GM21825 (cell line): ENCODE results near the gene SLC35A4.
A peak's percentile ranks its signal among the peaks of the same experiment; 100 is the strongest.
"Not testable (repeated sequence)": the region's sequence is repeated elsewhere in the genome, so short reads cannot be mapped to it uniquely, and the experiment has no call there.

Experiments
- ATAC-seq: cut with Tn5 transposase; IDR thresholded peaks from one replicate; pipeline ENCODE4 v1.9.1; 2021; ENCODE audit warnings: mild to moderate bottlenecking, moderate library complexity; ENCODE audit not compliant: unreplicated experiment

Gene SLC35A4

DNA sequence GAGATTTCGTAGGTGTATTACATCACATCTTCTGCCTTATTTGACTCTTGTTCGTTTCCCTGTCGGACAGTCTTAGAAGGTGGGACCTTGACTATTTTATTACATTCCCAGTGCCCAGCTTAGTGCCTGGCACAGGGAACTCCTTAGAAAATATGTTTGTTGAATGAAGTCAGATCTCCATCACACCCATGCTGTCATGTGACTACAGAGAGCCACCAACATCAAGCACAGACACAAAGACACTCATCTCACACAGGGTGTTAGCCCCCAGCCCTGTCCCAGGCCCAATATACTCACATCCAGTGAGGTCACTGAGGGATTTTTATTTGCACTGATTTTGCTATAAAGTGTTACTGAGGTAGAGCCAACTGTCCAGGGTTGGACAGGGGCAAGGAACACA, 6.7 kb upstream of the SLC35A4 start:
- no peak for ATAC-seq

DNA sequence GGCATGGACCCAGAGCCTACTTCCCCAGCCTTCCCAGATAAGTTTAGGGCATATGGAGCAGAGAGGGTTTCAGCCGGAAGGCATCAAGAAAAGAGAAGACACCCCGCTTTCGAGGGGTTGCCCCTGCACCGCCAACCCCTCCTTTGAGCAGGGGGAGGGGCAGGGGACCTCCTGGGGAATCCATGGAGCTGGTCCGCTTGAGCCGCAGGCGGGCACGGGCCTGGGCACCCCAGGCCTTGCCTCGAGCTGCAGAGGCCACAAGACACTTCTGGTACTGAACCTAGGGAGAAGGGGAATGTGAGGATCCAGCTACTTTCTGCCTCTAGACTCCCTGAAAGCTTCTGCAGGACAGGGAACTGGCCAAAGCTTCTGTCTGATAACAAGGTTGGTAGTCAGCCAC, 6.1 kb upstream of the SLC35A4 start:
- no peak for ATAC-seq

DNA sequence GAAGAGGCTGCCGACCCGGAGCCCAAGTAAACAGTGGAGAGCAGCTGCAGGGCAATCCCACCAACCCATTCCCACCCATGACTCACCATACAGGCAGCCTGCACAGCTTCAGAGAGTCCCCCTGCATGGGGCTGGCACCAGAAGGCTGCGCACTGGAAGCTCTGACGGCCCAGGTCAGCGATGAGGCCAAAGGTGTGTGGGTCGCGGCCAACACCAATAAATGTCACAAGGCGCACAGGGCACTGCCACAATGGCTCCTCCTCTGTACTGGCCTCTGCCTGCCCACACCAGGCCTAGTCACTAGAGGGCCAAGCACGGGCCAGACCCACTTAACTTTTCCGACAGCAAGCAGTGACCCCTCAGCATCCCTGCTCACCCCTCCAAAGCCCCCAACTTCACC, 4.4 kb upstream of the SLC35A4 start:
- ATAC-seq: no peak

DNA sequence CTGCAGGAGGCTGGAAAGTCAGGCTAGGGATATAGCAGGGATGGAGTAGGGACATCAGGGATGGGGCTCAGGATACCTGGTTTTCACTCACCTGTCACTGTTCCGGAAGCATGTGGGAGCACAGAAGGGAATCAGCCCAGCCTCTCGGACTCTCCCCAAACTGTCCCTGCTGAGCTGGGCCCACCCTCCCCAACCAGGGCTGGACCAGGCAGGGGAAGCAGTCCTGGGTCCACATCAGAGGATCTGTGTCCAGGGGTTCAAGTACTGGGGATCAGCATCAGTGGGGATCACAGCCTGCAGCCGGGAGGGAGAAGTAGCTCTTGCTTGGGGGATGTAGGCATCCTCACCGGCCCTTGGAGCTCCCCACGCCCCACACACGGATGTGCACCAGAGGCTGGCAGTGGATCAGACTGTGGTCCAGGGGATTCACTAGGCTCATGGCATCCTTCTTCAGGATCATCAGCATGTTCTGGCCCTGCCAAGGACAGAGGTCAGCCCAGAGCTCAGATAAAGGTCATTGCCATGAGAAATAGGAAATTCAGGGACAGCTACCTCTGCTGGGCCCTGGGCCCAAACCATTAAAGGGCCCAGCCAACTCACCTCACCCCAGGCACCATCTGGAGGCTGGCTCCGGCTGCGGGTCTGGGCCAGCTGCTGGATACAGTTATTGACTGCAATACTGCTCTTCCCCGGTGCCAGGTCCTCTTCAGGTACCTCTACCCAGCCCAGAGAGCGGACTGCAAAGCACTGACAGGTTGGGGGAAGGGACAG, 2.7 kb upstream of the SLC35A4 start:
- ATAC-seq: no peak

DNA sequence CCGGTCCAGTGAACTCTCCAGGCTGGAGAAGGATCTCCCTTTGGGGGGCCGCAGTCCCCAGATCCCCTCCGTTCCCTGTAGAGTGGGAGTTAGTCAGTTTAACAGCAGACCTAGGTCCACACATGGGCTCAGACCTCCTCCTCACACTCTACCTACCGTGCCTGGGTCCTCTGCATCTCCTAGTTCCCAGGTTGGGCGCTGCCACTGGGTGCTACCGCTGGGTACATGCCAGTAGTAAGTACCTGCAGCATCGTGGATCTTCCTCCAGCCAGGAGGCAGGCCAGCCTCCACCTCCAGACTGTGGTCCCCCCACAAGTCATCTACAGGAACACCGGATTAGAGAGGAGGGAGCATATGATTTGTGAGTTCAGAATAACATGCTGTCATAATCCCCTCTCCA, 1.0 kb upstream of the SLC35A4 start:
- ATAC-seq: no peak

DNA sequence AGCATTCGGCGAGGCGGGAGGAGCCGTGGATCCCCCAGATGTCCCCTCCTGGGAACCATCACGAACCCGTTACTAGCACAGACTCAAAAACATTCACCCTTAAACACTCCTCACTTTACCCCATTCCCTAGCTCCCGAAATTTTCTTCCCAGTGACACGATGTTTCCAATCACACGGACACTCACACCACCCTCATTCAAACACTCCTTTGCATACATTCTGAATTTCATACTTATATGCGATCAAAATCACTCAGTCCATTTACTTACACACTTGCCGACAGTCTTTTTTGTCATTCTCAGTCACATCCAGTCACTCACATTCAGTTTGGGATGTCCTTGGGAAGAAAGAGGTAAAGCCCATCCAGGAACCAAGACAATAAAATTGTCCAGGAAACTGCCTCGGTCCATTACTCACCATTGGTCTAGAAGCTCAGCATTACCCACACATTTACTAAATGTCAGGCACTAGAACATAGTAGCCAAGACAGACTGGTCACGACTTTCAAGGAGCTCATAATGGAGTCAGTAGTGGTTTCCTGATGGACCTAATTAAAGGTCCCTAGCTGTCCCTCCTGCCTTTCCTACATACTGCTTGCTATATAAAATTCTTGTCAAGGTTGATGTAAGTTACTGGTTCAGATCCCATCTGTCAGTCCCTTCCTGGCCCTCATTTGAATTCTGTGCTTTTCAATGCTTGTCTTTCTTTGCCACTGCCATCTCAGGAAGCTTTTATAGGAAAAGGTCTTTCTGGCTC, 574 bp downstream of the SLC35A4 start:
- peak; percentile 0 for ATAC-seq

DNA sequence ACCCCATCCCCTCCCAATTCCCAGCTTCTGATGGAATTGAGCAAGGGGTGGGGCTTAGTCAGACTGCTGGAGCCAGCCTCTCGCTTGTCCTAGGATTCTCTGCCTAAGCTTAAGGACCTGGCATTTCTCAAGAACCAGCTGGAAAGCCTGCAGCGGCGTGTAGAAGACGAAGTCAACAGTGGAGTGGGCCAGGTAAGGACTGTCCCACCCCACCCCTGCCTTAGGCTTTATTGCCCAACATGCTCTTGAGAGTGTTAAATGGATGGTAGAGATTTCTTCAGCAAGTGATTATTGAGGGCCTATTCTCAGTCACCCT, 1.1 kb downstream of the SLC35A4 start:
- no peak for ATAC-seq

DNA sequence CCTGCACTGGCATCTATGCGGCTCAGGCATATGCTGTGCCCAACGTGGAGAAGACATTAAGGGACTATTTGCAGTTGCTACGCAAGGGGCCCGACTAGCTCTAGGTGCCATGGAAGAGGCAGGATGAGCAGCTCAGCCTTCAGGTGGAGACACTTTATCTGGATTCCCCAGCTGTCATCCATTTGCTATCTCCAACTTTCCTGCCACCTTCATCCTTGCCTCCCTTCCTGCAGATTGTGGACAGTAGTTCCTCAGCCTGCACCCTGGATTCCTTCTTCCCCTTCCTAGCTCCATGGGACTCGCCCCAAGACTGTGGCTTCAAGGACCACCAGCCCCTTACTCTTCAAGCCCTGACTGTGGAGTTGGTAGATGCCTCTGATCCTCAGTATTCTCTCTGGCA, 2.0 kb downstream of the SLC35A4 start:
- ATAC-seq: no peak

DNA sequence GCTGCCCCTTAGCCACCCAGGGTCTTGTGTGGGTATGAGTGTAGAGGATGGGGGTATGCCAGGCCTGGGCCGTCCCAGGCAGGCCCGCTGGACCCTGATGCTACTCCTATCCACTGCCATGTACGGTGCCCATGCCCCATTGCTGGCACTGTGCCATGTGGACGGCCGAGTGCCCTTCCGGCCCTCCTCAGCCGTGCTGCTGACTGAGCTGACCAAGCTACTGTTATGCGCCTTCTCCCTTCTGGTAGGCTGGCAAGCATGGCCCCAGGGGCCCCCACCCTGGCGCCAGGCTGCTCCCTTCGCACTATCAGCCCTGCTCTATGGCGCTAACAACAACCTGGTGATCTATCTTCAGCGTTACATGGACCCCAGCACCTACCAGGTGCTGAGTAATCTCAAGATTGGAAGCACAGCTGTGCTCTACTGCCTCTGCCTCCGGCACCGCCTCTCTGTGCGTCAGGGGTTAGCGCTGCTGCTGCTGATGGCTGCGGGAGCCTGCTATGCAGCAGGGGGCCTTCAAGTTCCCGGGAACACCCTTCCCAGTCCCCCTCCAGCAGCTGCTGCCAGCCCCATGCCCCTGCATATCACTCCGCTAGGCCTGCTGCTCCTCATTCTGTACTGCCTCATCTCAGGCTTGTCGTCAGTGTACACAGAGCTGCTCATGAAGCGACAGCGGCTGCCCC, 2.6 kb downstream of the SLC35A4 start:
- ATAC-seq: no peak

DNA sequence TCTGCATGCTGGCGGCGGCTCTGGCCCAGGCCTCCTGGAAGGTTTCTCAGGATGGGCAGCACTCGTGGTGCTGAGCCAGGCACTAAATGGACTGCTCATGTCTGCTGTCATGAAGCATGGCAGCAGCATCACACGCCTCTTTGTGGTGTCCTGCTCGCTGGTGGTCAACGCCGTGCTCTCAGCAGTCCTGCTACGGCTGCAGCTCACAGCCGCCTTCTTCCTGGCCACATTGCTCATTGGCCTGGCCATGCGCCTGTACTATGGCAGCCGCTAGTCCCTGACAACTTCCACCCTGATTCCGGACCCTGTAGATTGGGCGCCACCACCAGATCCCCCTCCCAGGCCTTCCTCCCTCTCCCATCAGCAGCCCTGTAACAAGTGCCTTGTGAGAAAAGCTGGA, 3.2 kb downstream of the SLC35A4 start:
- no peak for ATAC-seq

DNA sequence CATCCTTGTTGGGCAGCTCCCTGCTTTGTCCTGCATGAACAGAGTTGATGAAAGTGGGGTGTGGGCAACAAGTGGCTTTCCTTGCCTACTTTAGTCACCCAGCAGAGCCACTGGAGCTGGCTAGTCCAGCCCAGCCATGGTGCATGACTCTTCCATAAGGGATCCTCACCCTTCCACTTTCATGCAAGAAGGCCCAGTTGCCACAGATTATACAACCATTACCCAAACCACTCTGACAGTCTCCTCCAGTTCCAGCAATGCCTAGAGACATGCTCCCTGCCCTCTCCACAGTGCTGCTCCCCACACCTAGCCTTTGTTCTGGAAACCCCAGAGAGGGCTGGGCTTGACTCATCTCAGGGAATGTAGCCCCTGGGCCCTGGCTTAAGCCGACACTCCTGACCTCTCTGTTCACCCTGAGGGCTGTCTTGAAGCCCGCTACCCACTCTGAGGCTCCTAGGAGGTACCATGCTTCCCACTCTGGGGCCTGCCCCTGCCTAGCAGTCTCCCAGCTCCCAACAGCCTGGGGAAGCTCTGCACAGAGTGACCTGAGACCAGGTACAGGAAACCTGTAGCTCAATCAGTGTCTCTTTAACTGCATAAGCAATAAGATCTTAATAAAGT, 3.9 kb downstream of the SLC35A4 start:
- no peak for ATAC-seq

DNA sequence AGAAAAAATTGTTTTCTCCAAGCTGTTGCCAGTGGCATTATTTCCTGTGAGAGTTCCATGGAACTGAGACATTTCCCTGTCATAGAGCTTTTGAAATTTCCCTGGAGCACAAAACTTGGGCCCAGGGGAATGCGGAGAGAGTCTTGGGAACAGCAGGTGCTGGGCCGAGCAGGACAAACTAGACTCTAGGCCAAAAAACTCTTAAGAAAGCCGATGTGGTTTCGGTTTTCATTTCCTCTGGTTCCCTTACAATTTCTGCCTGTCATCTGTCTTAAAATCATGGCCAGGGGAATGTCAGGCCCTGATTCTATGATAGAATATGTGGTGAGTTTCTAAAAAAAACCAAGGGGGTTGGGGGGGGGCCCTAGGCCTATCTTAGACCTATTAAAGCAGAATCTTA, 4.6 kb downstream of the SLC35A4 start:
- ATAC-seq: no peak

DNA sequence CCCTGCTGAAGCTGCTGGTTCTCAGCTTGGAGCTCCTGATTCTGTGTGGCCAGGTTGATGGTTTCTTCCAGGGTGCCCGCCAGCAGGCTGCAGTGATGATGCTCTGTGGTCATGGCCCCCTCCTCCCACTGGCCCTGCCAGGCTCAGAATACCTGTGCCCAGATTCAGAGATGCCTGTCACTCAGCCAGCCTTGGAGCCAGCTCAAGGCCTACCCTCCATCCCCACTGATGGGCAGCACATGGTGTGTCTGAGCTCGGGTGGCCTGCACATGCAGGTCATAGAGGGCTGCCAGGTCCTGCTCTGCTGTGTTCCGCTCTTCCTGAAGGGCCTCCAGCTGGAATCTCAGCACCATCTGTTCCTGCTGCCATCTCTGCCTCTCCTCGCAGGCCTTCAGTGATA, 5.4 kb downstream of the SLC35A4 start:
- ATAC-seq: no peak

DNA sequence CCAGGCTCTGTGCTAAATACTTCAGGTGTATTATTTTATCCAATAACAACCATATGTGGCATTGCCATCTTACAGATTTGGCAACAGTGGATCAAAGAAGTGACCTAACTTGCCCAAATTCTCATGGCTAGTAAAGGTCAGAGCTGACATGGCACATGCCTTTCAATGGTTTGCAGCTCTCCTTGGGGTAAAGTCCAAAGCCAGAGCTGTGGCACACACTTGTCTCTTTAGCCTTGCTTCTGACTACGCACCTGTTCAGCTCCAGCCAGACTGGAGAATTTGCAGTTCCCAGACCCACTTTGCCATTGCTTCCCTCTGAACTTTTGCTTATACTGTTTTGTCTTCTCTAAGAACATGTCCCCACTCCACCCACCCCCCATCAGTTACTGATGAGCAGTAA, 5.9 kb downstream of the SLC35A4 start:
- ATAC-seq: no peak

DNA sequence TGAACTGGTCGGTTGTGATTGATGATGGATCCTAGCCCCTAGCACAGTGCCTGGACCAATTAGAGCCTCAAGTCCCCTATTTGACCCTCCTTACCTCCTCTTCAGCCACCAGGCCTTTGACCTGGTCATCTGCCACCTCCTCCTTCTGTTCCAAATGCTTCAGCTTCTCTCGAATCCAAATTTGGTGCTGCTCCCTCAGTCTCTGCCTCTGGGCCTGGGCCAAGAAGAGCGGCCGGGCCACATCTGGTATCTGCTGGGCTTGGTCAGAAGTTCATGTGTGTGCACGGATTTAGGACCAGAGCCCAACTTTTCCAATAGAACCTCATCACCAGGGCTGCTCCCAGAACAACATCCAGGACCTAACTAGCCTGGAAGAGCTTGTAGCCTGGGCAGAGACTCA, 6.5 kb downstream of the SLC35A4 start:
- no peak for ATAC-seq

DNA sequence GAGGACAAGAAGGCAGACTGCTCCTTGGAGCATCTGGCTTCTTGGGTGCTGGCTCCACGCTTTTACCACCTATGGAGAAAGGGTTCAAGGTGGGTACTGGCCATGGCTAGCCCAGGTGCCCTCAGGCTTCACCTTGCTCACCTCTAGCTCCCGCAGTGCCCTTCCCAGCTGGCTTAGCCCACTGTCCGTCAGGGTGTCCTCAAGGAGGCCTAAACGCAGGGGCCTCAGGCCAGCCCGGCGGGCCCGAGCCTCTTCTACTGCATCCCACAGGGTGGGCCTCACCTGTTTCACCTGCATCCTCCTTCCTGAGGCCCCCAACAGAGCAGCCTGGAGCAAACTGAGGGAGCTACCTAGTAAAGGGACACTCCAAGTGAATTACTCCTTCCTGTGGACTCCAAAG, 9.1 kb downstream of the SLC35A4 start:
- no peak for ATAC-seq

DNA sequence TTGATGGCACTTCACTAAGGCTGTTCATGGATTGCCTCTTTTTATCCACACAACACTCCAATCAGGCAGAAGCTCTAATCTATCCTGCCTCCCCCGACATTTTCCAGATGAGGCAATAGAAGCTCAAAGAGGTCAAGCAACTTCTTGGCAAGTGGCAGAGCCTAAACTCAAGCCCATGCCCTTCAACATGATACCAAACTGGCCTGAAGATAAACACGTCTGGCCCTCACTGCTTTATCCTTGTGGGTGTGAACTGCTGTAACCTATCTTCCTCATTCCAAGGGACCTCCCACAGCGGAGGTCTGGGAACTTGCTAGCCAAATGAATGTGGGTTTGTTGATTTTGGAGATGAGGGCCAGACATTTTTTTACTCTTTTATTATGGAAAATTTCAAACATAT, 9.5 kb downstream of the SLC35A4 start:
- no peak for ATAC-seq

DNA sequence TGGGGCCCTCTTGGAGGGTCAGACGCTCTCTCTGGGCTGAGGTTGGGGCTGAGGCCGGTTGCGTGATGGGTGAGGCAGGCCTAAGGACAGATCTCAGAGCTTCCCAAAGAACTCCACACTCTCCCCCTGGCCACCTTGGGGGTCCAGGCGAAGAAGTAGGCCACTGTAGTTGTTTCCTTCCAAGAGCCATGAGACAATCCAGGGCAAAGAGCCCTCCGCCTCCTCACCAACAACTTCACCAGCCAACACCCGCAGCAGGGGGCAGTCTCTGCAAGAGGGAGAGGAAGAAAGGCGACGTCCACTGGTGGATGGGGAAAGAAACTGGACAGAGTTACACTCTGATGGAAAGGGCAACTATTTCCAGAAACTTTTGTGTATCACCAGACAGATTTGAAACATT, 10.7 kb downstream of the SLC35A4 start:
- ATAC-seq: no peak

DNA sequence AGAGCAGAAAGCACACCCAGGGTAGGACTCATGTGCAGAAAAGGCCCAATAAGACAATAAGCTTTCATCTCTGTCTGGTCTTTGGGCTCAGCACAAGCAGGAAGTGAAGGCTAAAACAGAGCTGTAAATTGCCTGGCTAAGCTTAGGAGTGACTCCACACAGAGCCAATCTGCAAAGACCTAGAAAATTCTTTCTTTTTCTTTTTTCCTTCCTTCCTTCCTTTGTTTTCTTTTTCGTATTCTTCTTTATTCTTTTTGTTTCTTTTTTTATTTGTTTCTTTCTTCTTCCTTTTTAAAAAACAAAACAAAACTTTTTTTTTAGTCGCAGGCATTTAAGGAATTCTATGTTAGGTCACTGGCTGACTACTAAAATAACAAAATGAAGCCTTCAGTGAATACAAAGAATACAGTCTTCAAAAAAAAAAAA, 12.2 kb downstream of the SLC35A4 start:
- ATAC-seq: no peak

DNA sequence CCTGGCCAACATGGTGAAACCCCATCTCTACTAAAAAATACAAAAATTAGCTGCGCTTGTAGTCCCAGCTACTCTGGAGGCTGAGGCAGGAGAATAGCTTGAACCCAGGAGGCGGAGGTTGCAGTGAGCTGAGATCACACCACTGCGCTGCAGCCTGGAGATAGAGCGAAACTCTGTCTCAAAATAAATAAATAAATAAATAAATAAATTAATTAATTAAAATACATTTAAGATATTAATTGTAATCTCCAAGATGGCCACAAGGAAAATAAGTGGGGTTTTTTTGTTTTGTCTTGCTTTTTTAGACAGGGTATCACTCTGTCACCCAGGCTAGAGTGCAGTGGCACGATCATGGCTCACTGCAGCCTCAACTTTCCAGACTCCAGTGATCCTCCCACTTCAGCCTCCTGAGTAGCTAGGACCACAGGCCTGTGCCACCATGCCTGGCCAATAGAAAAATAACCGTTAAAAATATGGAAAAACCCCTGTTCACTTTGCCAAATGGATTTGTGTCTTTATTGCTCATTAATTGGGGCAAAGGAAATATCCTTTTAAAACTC, 14.6 kb downstream of the SLC35A4 start:
- not testable (repeated sequence) for ATAC-seq

DNA sequence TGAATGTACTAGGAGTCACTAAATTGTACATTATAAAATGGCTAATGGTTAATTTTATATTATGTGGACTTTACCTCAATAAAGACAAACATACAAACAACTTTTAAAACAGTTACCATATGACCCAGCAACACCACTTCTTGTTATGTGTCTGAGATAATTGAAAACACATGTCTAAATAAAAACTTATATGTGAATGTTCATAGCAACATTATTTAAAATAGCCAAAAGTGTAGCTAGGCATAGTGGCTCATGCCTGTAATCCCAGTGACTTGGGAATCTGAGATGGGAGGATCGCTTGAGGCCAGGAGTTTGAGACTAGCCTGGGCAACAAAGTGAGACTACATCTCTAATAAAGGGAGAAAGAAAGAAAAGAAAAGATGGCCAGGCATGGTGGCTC, 22.9 kb downstream of the SLC35A4 start:
- ATAC-seq: no peak
